SK-N-MC (cell line): ENCODE data around the gene PCDH18.

Experiments
- EZH2 ChIP-seq: fragments of 200-600 bp; sonication (generic); IDR thresholded peaks from one replicate; pipeline ENCODE4 v1.6.1; 2017; ENCODE audit warnings: antibody characterized with exemption
- FOXP2 ChIP-seq: optimal IDR thresholded peaks from 2 replicates; pipeline ENCODE3; 2011; ENCODE audit warnings: mild to moderate bottlenecking, moderate library complexity; ENCODE audit not compliant: insufficient read depth; ENCODE audit errors: extremely low read length, control extremely low read depth
- POLR2AphosphoS5 ChIP-seq: IDR thresholded peaks from 2 replicates; pipeline ENCODE4 v1.6.1; 2012; ENCODE audit warnings: mild to moderate bottlenecking, low read depth, low read length, borderline replicate concordance

DNA sequence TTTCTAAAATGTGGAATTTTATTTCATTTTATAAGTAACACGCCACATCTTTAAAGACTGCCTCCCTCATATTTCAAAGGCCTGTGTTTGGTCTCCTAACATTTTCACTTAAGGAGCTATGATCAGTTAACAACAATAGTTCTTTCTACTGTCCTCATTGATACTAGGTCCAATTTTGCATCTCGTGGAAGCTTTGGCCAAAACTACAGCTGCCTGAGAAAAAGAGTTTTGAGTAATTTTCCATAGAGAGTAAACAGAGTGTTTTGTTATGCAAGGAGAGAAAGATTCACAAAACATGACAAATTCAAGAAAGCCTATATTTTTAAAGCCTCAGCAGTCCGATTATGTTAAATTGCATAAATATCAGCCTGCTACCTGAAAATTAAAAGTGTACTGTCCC, 11.4 kb upstream of the PCDH18 start:
- no peak for TF ChIP-seq POLR2AphosphoS5
- no peak for TF ChIP-seq FOXP2
- TF ChIP-seq EZH2, result no peak
